Smooth muscle cell (in vitro differentiated cells): ENCODE measurements around the gene PTPN1. TPM values are rescaled to one million over a fixed set of nuclear protein-coding genes. Genes with fewer than 3 reads are reported as not detected.

ENCODE experiments used
- DNase-seq: peaks from one replicate; lab custom pipeline; 2025; ENCODE audit not compliant: unreplicated experiment; lab: John Stamatoyannopoulos, UW
- H2AFZ ChIP-seq: fragments of 200-600 bp; sonication (generic); 2 replicates; pipeline ENCODE4 v1.6.0; 2016; ENCODE audit warnings: antibody characterized with exemption, low read depth, mild to moderate bottlenecking
- H3F3A ChIP-seq: fragments of 200-600 bp; sonication (generic); 2 replicates; pipeline ENCODE4 v1.6.0; 2017; ENCODE audit warnings: antibody characterized with exemption, low read depth
- H3K27ac ChIP-seq: fragments of 200-600 bp; sonication (generic); 2 replicates; pipeline ENCODE4 v1.5.1; 2016; ENCODE audit warnings: low read depth, mild to moderate bottlenecking
- H3K27me3 ChIP-seq: fragments of 200-600 bp; sonication (generic); 2 replicates; pipeline ENCODE4 v1.6.1; 2016; ENCODE audit warnings: low read depth, mild to moderate bottlenecking
- H3K36me3 ChIP-seq: fragments of 200-600 bp; sonication (generic); 2 replicates; pipeline ENCODE4 v1.5.1; 2016; ENCODE audit warnings: low read depth
- H3K4me1 ChIP-seq: fragments of 200-600 bp; sonication (generic); 2 replicates; pipeline ENCODE4 v1.5.1; 2016; ENCODE audit warnings: low read depth
- H3K4me2 ChIP-seq: fragments of 200-600 bp; sonication (generic); 2 replicates; pipeline ENCODE4 v1.6.0; 2016; ENCODE audit warnings: mild to moderate bottlenecking
- H3K4me3 ChIP-seq: fragments of 200-600 bp; sonication (generic); 2 replicates; pipeline ENCODE4 v1.5.1; 2016; ENCODE audit warnings: mild to moderate bottlenecking
- H3K79me2 ChIP-seq: fragments of 200-600 bp; sonication (generic); 2 replicates; pipeline ENCODE4 v1.6.0; 2016; ENCODE audit warnings: low read depth, mild to moderate bottlenecking
- H3K9ac ChIP-seq: fragments of 200-600 bp; sonication (generic); 2 replicates; pipeline ENCODE4 v1.6.0; 2016; ENCODE audit warnings: low read depth
- H3K9me3 ChIP-seq: fragments of 200-600 bp; sonication (generic); replicated peaks from 2 replicates; pipeline ENCODE4 v1.5.1; 2016; ENCODE audit warnings: low read depth
- H4K20me1 ChIP-seq: fragments of 200-600 bp; sonication (generic); 2 replicates; pipeline ENCODE4 v1.6.0; 2016; ENCODE audit warnings: low read depth
- CTCF ChIP-seq: fragments of 200-600 bp; sonication (generic); IDR thresholded peaks from 2 replicates; pipeline ENCODE4 v1.5.1; 2017; ENCODE audit warnings: borderline replicate concordance, mild to moderate bottlenecking, antibody characterized with exemption; ENCODE audit not compliant: insufficient read depth, poor library complexity, severe bottlenecking
- WGBS: methylation state at CpG from one replicate; pipeline ENCODE4 v1.1.7; 2016; ENCODE audit warnings: low lambda C conversion rate; 5-methylcytosine and 5-hydroxymethylcytosine counted together
- polyA plus RNA-seq: library from polyadenylated mRNA; unstranded; fragments of >200 nt; fragmentation: Nextera tagmentation; extraction: Ambion mirVana; gene quantifications from 2 replicates; pipeline ENCODE4 v1.2.1, GENCODE V29; 2016
- total RNA-seq: library from RNA; depleted of rRNA; stranded (reverse); fragments of >200 nt; gene quantifications from 2 replicates; pipeline ENCODE4 v1.2.3, GENCODE V29; 2014

PTPN1 gene
- total and polyA plus RNA-seq, 2 experiments from 2014 or later: 16.1 to 28.9 TPM

- no peak for TF ChIP-seq CTCF
- Histone ChIP-seq H3K4me3 (no peak overlapping the region), H3K79me2 (no peaks in the 10 kb centered on the region), H3F3A (peaks cover 3% of the 10 kb centered on the region), H3K9ac (no peak overlapping the region), H3K27me3 (no peaks in the 10 kb centered on the region), H3K4me1 (no peaks in the 10 kb centered on the region), H3K27ac (no peak overlapping the region), H3K4me2 (no peak overlapping the region), H2AFZ (no peak overlapping the region), H3K9me3 (no peaks in the 10 kb centered on the region), H4K20me1 (peaks cover 7% of the 10 kb centered on the region), H3K36me3 (no peaks in the 10 kb centered on the region)
- no peak for DNase-seq
- 96% methylated on average over 11 of the region's 11 CpGs for WGBS
Measured at GRCh38 chr20:50590348-50590664, 80.1 kb downstream of the PTPN1 start.

GRCh38 chr20:50591233-50591852, 81.2 kb downstream of the PTPN1 start:
- no peaks in the 10 kb centered on the region for H3K79me2 ChIP-seq
- H3K9ac ChIP-seq: no peak overlapping the region
- H3K4me2 ChIP-seq: no peak overlapping the region
- H3K4me1 ChIP-seq: no peaks in the 10 kb centered on the region
- no peak for TF ChIP-seq CTCF
- no peaks in the 10 kb centered on the region for H3K36me3 ChIP-seq
- no peaks in the 10 kb centered on the region for H3K9me3 ChIP-seq
- DNase-seq: no peak
- 93% methylated on average over 5 of the region's 5 CpGs for WGBS
- H2AFZ ChIP-seq: no peak overlapping the region
- no peaks in the 10 kb centered on the region for H3F3A ChIP-seq
- H3K4me3 ChIP-seq: no peak overlapping the region
- H3K27me3 ChIP-seq: no peaks in the 10 kb centered on the region
- H3K27ac ChIP-seq: no peak overlapping the region
- peaks cover 7% of the 10 kb centered on the region for H4K20me1 ChIP-seq

- no peak for DNase-seq
- Histone ChIP-seq H3K27ac (no peak overlapping the region), H3K36me3 (no peaks in the 10 kb centered on the region), H3K27me3 (no peaks in the 10 kb centered on the region), H4K20me1 (peaks cover 6% of the 10 kb centered on the region), H3F3A (no peaks in the 10 kb centered on the region), H3K4me2 (no peak overlapping the region), H3K9me3 (no peaks in the 10 kb centered on the region), H3K4me1 (no peaks in the 10 kb centered on the region), H3K4me3 (no peak overlapping the region), H2AFZ (no peak overlapping the region), H3K9ac (no peak overlapping the region), H3K79me2 (no peaks in the 10 kb centered on the region)
- WGBS: 94% methylated on average over 19 of the region's 19 CpGs
- no peak for TF ChIP-seq CTCF
Measured at GRCh38 chr20:50592282-50593004, 82.3 kb downstream of the PTPN1 start.

- Histone ChIP-seq H3K4me2 (no peak overlapping the region), H3K27ac (no peak overlapping the region), H3K36me3 (no peaks in the 10 kb centered on the region), H3K79me2 (no peaks in the 10 kb centered on the region), H2AFZ (no peak overlapping the region), H3K9me3 (no peaks in the 10 kb centered on the region), H3F3A (no peaks in the 10 kb centered on the region), H3K9ac (no peak overlapping the region), H3K4me1 (no peaks in the 10 kb centered on the region), H3K27me3 (no peaks in the 10 kb centered on the region), H3K4me3 (no peak overlapping the region), H4K20me1 (peaks cover under 1% of the 10 kb centered on the region)
- no peak for DNase-seq
- TF ChIP-seq CTCF: no peak
- WGBS: 95% methylated on average over 9 of the region's 9 CpGs
Measured at GRCh38 chr20:50593005-50593335, 82.8 kb downstream of the PTPN1 start.
